Activated T-helper 17 cell treated with anti-CD3 and anti-CD28 coated beads, Interleukin-2, amount 50 U/mL, for 72 hours (primary cell): ENCODE measurements around the gene RIN3. TPM values are rescaled to one million over a fixed set of nuclear protein-coding genes. Genes with fewer than 3 reads are reported as not detected.

Experiments used
- ATAC-seq: fragments of 150-1000 bp; cut with Tn5 transposase; replicated peaks from 2 replicates; pipeline ENCODE4 v1.10.0; 2021; ENCODE audit warnings: mild to moderate bottlenecking, moderate library complexity
- H3K27ac Mint-ChIP-seq: one replicate; pipeline ENCODE4 v1.8.0; 2022; ENCODE audit warnings: mixed read lengths
- H3K27me3 Mint-ChIP-seq: one replicate; pipeline ENCODE4 v1.8.0; 2022; ENCODE audit warnings: mixed read lengths
- H3K36me3 Mint-ChIP-seq: one replicate; pipeline ENCODE4 v1.8.0; 2022; ENCODE audit warnings: low read depth, mild to moderate bottlenecking, mixed read lengths
- H3K4me1 Mint-ChIP-seq: one replicate; pipeline ENCODE4 v1.8.0; 2022; ENCODE audit warnings: mixed read lengths
- H3K4me3 Mint-ChIP-seq: one replicate; pipeline ENCODE4 v1.8.0; 2022; ENCODE audit warnings: mild to moderate bottlenecking, mixed read lengths
- H3K9me3 Mint-ChIP-seq: one replicate; pipeline ENCODE4 v1.8.0; 2022; ENCODE audit warnings: mixed read lengths
- total RNA-seq, 2 donors: library from RNA; stranded (reverse); gene quantifications; one replicate each; pipeline ENCODE4 v1.2.3, GENCODE V29; 2022

The RIN3 gene
- total RNA-seq, 2 donors from 2014 or later, result 14.1 to 24.1 TPM

DNA sequence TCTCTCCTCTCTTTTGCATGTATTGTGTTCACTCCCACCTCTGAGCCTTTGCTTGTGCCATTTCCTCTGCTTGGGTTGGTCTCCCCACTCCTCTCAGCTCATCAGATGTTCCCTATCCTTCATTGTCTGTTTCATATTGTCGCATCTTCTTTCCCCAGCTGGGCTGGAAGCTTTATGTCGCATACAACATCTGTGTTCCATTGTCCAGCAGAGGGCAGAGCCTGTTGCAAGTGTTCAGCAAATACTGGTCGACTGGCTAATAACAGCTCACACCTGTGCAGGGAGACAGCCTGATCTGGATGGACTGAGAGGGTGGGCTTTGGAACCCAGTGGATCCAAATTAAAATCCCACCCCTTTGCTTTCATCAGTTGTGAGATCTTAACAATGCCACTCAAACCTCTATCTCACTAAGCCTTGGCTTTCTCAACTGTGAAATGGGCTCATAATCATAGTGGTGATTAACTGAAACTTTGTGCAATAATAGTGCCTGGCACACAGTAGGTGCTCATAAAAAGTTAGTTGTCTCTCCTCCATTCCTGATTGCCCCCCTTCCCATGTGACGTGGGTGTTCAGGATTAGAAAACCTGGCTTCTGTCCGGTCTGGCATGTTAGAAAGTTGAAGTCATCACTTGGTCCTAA, 75.8 kb downstream of the RIN3 start:
- H3K4me3 Mint-ChIP-seq, result no peak overlapping the region
- no peak overlapping the region for H3K27ac Mint-ChIP-seq
- H3K36me3 Mint-ChIP-seq, result no peaks in the 10 kb centered on the region
- H3K4me1 Mint-ChIP-seq, result peaks cover 39% of the 10 kb centered on the region
- no peak for ATAC-seq
- peaks cover 8% of the 10 kb centered on the region for H3K9me3 Mint-ChIP-seq
- H3K27me3 Mint-ChIP-seq, result no peaks in the 10 kb centered on the region

DNA sequence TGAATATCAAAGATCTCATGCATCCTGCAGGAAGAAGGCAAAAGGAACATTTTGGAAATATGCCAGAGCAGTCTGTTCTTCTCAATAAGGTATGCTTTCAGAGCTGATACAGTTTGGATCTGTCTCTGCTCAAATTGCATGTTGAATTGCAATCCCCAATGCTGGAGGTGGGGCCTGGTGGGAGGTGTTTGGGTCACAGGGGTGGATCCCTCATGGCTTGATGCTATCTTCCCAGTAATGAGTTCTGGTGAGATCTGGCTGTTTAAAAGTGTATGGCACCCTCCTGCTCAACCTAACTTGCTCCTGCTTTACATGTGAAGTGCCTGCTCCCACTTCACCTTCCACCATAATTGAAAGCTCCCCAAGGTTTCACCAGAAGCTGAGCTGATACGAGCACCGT, 76.6 kb downstream of the RIN3 start:
- Mint-ChIP-seq H3K4me3 (no peak overlapping the region), H3K4me1 (peaks cover 34% of the 10 kb centered on the region), H3K9me3 (peaks cover 8% of the 10 kb centered on the region), H3K27me3 (no peaks in the 10 kb centered on the region), H3K36me3 (no peaks in the 10 kb centered on the region), H3K27ac (no peak overlapping the region)
- no peak for ATAC-seq

DNA sequence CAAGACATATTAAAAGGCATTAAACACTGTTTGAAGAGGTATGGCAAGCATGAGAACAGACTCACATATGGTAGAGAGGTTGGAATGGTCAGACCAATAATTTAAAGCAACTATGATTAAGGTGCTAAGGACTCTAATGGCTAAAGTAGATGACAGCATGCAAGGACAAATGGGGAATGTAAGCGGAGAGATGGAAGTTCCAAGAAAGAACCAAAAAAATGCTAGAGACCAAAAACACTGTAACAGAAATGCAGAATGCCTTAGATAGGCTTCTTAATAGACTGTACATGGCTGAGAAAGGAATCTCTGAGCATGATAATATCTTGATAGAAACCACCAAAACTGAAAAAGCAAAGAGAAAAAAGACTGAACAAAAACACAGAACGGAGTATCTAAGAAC, 77.4 kb downstream of the RIN3 start:
- Mint-ChIP-seq H3K27ac (no peak overlapping the region), H3K36me3 (no peaks in the 10 kb centered on the region), H3K27me3 (no peaks in the 10 kb centered on the region), H3K4me1 (peaks cover 27% of the 10 kb centered on the region), H3K9me3 (peaks cover 8% of the 10 kb centered on the region), H3K4me3 (no peak overlapping the region)
- ATAC-seq, result no peak

DNA sequence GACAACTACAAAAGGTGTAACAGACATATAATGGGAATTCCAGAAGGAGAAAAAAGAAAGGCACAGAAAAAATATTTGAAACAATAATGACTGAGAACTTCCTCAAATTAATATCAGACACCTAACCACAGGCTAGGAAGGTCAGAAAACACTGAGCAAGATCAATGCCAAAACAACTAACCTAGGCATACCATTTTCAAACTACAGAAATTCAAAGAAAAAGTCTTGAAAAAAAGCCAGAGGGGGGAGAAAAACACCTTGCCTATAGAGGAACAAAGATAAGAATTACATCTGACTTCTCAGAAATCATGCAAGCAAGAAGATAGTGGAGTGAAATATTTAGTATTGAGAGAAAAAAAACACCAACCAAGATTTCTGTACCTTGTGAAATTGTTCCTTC, 77.8 kb downstream of the RIN3 start:
- Mint-ChIP-seq H3K9me3 (peaks cover 8% of the 10 kb centered on the region), H3K4me1 (peaks cover 23% of the 10 kb centered on the region), H3K27ac (no peak overlapping the region), H3K4me3 (no peak overlapping the region), H3K27me3 (no peaks in the 10 kb centered on the region), H3K36me3 (no peaks in the 10 kb centered on the region)
- ATAC-seq, result no peak

DNA sequence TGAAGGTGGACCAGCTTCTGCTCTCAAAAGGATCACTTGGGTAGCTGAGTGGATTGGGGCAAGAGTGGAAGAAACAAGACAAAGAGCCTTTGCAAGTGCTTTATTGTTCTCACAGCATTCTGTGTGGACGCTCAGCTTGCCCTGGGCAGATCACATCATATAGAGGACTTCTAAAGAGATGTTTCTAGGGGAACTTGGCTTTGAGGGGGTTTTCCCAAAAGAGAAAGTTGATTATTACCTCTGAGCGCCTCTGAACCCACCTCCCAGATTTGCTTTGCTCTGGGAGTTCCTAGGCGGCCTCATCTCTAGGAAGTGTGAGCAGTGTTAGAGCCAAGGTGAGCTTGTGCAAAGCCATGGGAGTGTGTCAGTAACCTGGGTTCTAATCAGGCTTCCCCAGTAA, 81.7 kb downstream of the RIN3 start:
- no peaks in the 10 kb centered on the region for H3K27me3 Mint-ChIP-seq
- H3K27ac Mint-ChIP-seq, result no peak overlapping the region
- H3K4me3 Mint-ChIP-seq, result no peak overlapping the region
- peaks cover 4% of the 10 kb centered on the region for H3K9me3 Mint-ChIP-seq
- H3K4me1 Mint-ChIP-seq, result peaks cover 9% of the 10 kb centered on the region
- H3K36me3 Mint-ChIP-seq, result no peaks in the 10 kb centered on the region
- ATAC-seq, result no peak

DNA sequence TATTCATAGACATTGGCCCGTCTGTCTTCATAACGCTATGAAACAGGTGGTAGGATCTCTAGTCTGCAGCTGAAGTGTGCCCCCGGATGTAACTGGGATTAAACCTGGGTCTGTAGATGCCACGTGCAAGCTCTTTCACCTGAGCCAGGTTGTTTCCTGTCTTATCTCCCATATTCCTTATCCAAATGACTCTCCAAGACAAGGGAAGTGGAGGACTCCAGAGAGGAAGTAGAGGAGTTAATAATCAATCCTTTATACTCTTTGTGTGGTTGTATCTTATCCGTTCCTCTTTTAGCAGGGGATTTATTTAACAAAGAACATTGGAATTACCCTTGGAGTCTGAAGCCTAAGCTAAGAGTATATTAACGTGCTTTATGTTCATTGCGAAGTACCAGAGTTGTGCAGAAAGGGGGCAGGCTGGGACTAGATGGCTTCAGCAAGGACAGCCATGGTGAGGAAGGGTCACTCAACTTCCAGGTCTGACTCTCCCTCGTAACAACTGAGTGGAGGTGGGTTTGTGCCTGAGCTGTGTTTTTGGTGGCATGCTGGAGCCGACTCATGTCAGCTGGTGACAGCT, 82.8 kb downstream of the RIN3 start:
- Mint-ChIP-seq H3K27ac (no peak overlapping the region), H3K4me1 (peaks cover 5% of the 10 kb centered on the region), H3K9me3 (no peaks in the 10 kb centered on the region), H3K4me3 (no peak overlapping the region), H3K36me3 (no peaks in the 10 kb centered on the region), H3K27me3 (no peaks in the 10 kb centered on the region)
- ATAC-seq, result no peak

DNA sequence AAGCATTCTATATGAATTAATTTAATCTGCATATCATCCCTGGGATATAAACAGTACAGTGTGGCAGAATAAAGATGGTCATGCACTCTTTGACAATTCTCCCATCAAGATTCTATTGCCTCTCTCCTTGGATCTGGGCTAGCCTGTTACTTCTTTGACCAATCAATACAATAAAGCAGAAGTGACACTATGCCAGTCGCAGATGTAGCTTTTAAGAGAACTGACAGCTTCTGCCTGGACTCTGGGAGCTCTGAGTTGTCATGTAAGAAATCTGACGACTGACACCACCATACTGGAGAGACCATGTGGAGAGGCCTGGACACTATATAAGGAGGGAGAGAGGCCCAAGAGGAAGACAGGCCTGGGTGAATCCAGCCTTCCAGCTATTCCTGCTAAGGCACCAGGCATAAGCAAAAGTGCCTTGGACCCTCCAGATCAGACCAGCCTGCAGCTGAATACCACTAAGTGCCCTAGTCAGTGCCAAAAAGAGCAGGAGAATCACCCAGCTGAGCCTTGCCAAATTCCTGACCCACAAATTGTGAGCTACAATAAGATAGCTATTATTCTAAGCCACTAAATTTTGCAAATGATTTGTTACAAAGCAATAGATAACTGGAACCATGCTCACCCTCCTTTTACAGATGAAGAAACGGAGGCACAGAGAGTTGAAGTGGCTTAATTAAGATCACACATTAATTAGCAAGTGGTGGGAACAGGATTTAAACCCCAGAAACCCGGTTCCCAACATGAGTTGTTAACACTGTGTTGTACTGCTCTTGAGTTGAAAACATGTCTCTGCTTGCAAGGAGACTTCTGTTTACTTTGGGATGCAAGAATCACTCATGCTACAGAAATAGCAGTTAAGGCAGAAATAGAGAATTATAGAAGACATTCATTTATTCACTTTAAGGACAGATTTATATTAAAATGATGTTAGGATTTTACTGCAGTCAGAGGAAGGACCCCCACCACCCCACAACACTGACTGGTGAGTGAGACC, 84.6 kb downstream of the RIN3 start:
- Mint-ChIP-seq H3K9me3 (no peaks in the 10 kb centered on the region), H3K27ac (no peak overlapping the region), H3K27me3 (no peaks in the 10 kb centered on the region), H3K4me3 (no peak overlapping the region), H3K4me1 (peaks cover 9% of the 10 kb centered on the region), H3K36me3 (no peaks in the 10 kb centered on the region)
- ATAC-seq, result no peak

DNA sequence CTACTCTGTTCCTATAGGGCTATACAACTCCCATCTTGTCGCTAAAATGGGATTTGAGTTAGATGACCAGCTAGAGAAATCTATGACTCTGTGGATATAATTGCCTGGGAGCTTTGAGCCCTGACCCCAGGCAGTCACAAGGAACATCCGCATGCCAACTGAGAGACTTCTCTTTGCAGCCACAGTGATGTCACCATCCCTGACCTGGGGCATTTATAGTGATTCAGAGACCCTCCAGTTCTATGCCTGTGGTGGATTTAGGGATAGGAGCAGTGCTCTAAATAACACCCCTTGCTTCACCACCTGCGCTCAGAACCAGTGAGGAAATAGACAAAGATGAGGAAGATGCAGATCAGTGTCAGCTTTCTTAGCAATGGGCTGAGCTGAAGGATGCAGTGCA, 86.2 kb downstream of the RIN3 start:
- Mint-ChIP-seq H3K4me3 (no peak overlapping the region), H3K36me3 (no peaks in the 10 kb centered on the region), H3K9me3 (no peaks in the 10 kb centered on the region), H3K4me1 (peaks cover 9% of the 10 kb centered on the region), H3K27me3 (no peaks in the 10 kb centered on the region), H3K27ac (no peak overlapping the region)
- no peak for ATAC-seq

DNA sequence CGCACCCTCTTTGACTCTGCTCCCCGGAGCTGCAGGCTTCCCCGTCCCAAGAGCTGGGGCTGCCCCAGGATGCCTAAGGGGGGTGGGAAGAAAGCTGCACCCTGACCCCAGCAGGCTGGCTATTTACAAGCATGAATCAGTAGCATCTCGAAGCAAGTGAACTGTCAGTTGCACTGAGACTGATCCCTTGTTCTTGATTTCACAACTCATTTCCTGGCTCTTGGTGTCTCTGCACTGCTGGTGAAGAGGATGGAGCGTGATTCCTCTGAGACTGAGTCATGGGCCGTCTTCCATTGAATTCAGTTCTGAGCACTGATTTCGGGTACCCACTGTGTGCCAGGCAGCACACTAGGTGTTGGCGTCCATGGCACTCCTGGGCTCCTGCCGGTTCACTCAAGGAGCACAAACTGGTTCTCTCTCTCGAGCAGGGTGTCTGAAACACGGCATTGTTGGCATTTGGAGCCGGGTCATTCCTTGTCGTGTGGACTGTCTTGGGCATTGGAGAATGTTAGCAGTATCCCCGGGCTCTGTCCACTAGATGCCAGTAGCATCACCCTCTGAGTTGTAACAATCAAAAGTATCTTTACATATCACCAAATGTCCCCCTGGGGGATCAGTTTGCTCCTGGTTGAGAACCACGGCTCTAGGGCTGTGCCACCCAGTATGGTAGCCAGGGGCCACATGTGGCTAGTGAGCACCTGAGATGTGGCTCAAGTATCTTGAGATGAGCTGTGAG, 86.9 kb downstream of the RIN3 start:
- Mint-ChIP-seq H3K36me3 (no peaks in the 10 kb centered on the region), H3K4me1 (peaks cover 9% of the 10 kb centered on the region), H3K4me3 (no peak overlapping the region), H3K27me3 (no peaks in the 10 kb centered on the region), H3K27ac (no peak overlapping the region), H3K9me3 (no peaks in the 10 kb centered on the region)
- ATAC-seq, result peak; percentile 23

DNA sequence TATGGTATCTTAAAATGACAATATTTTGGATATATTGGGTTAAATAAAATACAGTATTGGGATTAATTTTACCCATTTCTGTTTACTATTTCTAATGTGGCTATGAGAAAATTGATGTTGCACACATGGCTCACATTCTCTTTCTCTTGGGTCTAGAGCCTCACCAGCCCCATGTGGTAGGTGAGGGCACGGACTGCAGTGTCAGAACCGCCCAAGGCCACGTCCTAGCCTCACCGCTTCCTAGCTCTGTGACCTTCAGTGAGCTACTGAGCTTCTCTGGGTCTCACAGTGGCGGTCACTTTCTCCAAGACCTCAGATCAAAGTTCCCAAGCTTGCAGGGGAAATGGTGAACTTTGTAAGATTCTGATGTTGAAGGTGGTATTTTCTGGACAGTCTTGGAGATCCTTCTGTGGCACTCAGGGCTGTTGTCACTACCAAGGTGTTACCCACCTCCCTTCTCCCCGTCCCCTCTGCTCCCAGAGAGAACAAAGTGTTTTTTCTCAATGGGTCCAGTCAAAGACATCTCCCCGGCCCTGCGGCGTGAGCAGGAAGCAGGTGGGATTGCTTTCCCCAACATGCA, 87.6 kb downstream of the RIN3 start:
- Mint-ChIP-seq H3K27me3 (no peaks in the 10 kb centered on the region), H3K9me3 (no peaks in the 10 kb centered on the region), H3K4me1 (peaks cover 9% of the 10 kb centered on the region), H3K27ac (no peak overlapping the region), H3K36me3 (no peaks in the 10 kb centered on the region), H3K4me3 (no peak overlapping the region)
- no peak for ATAC-seq

DNA sequence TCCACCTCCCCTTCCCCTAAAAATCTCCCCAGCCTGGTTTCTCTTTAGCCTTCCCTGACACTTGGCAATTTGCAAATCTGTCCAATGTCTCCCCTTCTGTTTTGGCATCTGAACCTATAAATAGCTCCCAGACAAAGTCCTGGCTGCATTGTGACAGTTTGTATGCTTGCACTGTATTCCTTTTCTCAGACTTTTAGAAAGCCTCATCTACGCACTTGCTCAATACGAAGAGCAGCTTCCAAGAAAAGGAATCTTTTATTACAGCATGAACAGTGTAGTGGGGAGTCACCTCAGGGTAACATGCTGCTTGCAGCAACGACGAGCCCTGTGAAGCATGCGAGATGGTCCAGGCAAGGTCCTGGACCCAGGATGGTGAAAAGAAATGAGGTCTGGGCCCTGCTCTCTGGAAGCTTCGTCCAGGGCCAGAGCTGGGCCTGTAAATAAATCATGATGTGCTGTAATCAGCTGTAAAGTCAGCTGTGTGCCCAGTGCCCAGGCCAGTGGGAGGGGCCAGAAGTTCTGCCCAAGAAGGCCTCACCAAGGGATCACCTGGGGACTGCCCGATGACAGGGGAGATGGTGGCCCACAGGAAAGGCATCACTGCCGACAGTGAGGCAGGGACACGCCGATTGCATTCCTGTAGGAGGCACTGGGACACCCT, 88.3 kb downstream of the RIN3 start:
- Mint-ChIP-seq H3K4me3 (no peak overlapping the region), H3K27ac (no peak overlapping the region), H3K4me1 (peaks cover 9% of the 10 kb centered on the region), H3K36me3 (no peaks in the 10 kb centered on the region), H3K9me3 (no peaks in the 10 kb centered on the region), H3K27me3 (no peaks in the 10 kb centered on the region)
- ATAC-seq, result no peak

DNA sequence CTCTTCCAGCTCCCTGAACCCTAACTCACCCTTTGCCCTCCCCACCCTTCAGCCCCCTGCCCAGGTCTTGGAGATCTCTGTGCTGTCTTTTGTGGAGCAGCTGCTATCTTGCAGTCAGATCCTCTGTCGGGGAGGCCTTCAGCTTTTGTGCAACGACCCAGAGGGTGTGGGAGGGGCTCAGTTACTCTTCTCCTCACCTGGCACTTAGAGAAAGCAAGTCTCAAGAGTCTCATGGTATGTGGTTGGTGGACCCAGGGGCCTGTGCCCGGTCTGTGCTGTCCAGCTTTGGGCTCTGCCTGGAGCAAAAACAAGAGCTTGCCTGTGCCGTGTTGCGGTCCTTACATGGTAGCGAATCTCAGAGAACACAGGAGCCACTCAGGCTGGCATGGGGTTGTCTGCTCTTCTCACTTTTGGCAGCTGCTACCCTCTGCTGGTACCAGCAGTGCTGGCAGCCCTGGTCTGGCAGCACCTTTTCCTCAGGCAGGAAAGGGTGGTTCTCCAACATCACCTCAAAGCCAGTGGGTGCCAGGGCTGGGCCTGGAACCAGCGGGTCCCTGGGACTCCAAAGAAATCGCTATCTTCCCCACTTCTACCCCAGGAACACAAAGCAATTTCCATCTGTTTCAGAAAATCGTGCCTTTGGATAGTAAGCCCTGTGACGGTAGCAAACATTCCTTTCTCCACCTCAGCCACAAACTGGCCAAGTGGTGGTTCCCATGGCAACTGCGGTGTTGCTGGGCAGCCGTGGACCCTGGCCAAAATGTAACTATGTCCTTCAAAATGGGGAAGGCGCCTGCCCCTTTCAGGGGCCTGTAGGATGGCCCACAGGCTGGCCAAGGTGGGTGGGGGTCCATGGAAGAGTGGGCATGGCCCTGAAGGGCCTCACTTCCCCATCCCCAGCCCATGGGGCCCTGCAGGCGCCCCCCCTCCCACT, 90.0 kb downstream of the RIN3 start:
- H3K4me3 Mint-ChIP-seq, result no peak overlapping the region
- no peaks in the 10 kb centered on the region for H3K27me3 Mint-ChIP-seq
- ATAC-seq, result peak; percentile 67
- H3K27ac Mint-ChIP-seq, result no peak overlapping the region
- H3K4me1 Mint-ChIP-seq, result peaks cover 9% of the 10 kb centered on the region
- H3K36me3 Mint-ChIP-seq, result no peaks in the 10 kb centered on the region
- H3K9me3 Mint-ChIP-seq, result no peaks in the 10 kb centered on the region
